NCI-H2227 (cell line): ENCODE results near the gene CHRNA7.
"Not testable (repeated sequence)": the region's sequence is repeated elsewhere in the genome, so short reads cannot be mapped to it uniquely, and the experiment has no call there.

ENCODE experiments used
- DNase-seq: peaks from one replicate; lab custom pipeline; 2025; ENCODE audit not compliant: unreplicated experiment; lab: John Stamatoyannopoulos, UW

Gene CHRNA7

GRCh38 chr15:32119694-32120330 lies 89.5 kb downstream of the CHRNA7 start:
- DNase-seq: no peak

GRCh38 chr15:32120577-32121383 lies 90.5 kb downstream of the CHRNA7 start:
- no peak for DNase-seq

DNA sequence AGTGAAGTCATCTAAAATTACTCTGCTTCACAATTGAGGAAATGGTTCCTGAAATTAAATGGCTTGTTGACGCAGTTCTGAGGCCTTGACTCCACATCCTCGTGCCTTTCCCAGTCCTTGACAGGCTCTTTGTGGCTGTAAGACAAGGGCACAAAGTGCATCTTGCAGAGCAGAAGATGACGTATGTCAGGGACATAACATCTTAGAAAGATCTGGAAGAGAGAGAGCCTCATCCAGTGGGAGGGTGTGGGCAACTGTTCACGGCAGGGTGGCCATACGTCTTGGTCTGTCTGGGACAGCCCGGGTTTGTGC lies 91.0 kb downstream of the CHRNA7 start:
- no peak for DNase-seq

DNA sequence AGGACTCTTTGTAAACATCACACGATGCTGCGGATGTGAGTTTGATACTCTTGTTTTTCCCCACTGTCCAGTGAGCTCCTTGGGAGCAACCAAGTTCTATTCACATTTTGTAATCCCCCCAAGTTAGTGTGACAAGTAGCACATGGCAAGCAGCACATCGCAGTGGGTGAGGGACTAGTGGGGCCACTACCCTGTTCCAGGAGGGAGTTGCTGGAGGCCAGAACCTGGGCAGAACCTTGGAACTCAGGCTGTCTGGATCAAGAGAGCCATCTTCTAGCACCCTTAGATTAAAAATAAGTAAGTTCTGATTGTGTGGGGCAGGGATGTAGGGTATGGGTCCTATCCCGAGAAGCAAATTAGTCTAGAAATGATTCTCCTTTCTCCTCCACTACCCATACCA lies 91.7 kb downstream of the CHRNA7 start:
- DNase-seq: no peak

GRCh38 chr15:32123473-32123872 lies 93.2 kb downstream of the CHRNA7 start:
- no peak for DNase-seq

DNA sequence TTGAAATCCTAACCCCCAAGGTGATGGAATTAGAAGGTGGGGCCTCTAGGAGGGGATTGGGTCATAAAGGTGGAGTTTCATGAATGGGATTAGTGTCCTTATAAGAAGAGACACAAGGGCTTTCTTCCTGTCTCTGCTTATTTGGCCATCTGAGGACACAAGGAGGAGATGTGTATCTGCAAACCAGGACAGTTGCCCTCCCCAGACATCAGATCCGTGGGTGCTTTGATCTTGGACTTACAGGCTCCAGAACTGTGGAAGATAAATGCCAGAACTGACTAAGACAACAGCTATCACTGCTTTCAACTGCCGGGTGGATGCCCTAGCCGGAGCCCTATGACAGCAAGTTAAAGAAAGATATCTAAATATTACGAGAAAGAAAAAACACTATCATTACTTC lies 94.4 kb downstream of the CHRNA7 start:
- DNase-seq: no peak

DNA sequence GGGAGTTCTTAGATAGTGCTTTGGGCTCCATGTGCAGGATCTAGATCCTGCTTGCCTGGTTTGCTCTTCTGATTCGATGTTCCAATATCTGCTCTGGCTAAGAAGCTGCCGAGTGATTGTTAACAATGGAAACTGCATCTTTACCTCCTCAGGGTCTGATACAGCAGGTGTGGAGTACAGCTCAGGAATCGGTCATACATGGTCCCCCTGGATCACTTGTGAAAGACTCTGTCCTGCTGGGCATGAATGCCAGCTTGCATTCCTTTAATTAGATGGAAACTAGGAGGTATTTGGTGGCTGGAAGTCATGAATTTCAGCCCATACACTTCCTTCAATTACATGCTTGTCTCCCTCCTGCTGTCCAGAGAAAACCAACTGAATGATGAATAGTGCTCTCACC lies 95.3 kb downstream of the CHRNA7 start:
- no peak for DNase-seq

- DNase-seq: no peak
These were observed 99.5 kb downstream of the CHRNA7 start for GRCh38 chr15:32129815-32130214.

DNA sequence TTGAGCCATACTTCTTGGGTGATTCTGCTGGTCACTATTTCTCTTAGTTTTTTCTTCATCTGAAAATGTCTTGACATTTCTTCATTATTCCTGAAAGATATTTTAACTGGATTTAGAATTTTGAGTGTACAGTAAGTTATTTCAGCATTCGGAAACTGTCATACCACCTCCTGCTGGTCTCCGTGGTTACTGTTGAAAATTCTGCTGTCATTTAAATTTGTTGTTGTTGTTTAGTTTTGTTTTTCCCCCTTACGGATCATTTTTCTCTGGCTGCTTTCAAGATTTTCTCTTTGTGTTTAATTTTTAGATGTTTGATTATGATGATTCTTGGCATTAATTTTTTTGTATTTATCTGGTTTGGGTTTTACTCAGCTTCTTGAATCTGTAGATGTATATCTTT lies 100.5 kb downstream of the CHRNA7 start:
- no peak for DNase-seq

GRCh38 chr15:32131803-32132202 lies 101.5 kb downstream of the CHRNA7 start:
- no peak for DNase-seq

DNA sequence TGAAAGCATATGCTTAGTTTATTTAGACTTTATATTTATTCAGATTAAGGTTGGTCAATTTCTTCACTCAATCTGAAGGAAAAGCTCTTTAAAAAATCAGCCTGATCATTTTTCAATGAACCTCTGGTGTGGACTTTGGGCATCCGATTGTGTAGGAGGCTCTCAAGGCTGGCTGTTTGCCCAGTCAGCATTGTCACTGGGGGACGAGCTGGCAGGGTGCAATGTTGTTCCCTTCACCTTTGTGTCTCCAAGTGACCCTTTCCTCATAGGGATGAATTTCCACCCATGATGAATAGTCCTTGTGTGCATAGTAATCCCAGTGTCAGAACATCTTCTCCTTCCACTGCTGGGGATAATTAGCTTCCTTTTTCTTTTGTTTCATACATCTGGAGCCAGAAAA lies 102.5 kb downstream of the CHRNA7 start:
- no peak for DNase-seq

GRCh38 chr15:32134842-32135241 lies 104.5 kb downstream of the CHRNA7 start:
- no peak for DNase-seq

- no peak for DNase-seq
These were observed 105.0 kb downstream of the CHRNA7 start for GRCh38 chr15:32135335-32135734.

- DNase-seq: not testable (repeated sequence)
These were observed 115.2 kb downstream of the CHRNA7 start for GRCh38 chr15:32145512-32145911.

DNA sequence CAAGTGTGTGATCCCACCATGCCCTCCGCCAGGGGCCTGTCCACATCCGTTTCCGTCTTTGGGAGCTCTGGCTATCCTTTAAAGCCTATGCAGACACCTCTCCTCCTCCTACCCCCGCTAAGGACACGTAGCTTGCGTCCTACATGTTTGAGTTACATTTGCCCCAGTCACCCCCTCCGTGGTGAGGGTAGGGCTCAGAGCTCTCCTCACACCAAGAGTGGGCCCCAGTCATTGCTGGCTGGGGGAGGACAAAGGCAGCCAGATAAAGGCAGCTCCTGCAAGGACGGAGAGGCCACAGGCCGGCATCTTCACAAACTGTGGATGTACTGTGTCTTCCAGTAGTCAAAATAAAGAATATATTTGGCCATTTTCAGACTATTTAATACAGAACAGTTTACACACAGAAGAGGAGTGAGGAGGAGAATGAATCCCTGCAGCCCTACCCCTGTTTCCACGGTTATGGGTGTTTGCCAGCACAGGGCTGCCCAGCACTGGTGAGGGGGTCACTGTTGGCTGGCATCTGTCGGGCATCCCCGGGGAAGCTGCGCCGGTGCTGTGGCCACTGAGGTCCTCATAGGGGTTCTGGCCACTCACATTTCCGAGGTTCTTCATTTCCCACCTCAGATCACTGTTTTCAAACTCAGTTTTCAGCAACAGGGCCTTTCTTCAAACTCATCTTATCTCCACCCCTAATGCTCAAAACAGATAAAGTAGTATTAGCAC lies 118.7 kb downstream of the CHRNA7 start:
- no peak for DNase-seq

DNA sequence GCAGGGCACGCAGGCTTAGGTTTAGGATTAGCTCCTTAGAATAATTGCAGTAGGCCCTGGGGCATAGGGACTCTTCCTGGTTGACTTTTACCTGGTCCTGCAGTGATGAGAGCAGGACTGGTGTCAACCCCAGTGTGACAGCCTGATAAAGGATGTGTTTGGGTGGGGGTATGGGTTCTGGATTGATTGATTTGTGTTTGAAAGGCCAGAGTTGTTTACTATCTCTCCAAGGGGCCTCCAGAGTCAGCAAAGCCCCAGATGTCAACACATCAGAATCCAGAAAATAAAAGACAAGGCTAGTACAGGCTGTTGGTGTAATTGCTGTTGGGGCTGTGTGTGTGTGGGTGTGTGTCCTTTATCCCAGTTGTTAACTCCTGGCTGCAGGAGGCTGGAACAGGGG lies 122.3 kb downstream of the CHRNA7 start:
- no peak for DNase-seq

DNA sequence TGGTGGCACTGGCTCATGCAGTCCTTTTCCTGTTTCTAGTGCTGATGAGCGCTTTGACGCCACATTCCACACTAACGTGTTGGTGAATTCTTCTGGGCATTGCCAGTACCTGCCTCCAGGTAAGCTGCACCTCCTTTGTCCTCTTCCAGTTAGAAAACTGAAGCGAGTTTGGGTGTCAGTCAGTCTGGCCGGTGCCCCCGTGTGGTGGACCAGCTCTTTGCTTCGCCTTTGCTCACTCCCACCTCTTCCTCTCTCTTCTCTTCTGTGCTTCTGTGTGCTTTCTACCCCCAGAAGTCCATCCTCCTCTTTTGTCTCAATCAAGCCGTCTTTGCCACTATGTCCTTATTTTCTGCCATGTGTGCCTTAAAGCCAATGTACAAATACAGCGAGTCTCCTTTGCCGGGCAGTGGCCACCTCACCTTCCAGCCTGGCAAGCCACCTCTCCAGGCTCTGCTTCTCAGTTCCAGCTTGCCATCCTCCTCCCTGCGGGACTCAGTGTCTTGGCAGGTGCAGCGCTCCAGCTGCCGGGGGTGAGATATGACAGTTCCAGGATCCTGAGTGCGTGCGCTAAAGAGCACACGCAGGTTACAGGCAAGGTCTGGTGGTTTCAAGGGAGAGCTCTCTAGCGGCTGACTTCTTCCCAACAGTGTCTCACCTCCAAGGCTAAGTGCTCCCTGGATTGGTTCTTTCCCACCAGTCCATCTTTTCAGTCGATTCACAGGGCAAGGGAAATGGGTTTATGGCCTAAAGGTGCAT lies 123.7 kb downstream of the CHRNA7 start:
- not testable (repeated sequence) for DNase-seq

DNA sequence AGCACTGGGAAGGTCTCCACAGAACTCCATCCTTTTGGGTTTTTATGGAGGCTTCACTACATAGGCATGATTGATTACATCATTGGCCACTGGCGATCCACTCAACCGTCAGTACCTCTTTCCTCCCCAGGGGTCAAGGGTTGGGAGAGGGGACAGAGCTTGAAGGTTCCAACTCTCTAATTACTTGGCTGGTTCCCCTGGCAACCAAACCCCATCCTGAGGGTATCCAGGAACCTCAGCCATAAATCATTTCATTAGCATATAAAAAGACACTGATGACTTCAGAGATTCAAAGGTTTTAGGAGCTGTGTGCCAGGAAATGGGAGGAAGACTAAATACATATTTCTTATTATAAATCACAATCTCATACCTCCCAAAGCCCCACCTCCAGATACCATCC lies 131.8 kb downstream of the CHRNA7 start:
- not testable (repeated sequence) for DNase-seq

- DNase-seq: not testable (repeated sequence)
These were observed 133.8 kb downstream of the CHRNA7 start for GRCh38 chr15:32164065-32164464.

DNA sequence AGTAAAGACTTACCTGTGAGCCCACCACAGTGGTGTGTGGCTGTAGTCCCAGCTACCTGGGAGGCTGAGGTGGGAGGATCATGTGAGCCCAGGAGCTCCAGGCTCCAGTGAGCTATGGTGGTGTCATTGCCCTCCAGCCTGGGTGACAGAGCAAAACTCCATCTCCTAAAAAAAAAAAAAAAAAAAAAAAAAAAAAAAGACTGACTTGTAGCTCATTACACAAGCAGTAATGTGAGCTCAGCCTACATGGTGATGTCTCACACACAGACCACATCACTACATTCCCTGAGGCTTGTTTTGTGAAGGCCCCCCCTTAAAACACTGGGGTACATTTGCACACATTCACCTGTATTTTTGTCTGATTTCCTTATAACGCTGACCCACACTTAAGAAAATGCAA lies 134.4 kb downstream of the CHRNA7 start:
- not testable (repeated sequence) for DNase-seq

- DNase-seq: not testable (repeated sequence)
These were observed 135.5 kb downstream of the CHRNA7 start for GRCh38 chr15:32165775-32166174.
